GM18507 (cell line): Measurements from ENCODE around the gene CD4.

Source experiments
- DNase-seq: peaks from one replicate; pipeline ENCODE4 v3.0.0; 2011; ENCODE audit warnings: low read depth; ENCODE audit not compliant: insufficient read length; ENCODE audit errors: extremely low spot score
- FAIRE-seq: peaks from 2 replicates; lab custom pipeline; 2011; peaks lifted over from hg19 to GRCh38; lab: Jason Lieb, UNC

CD4 gene

GRCh38 chr12:6824901-6825381, 35.6 kb downstream of the CD4 start:
- no peak for DNase-seq
- FAIRE-seq, result no peak

GRCh38 chr12:6825398-6826124, 36.2 kb downstream of the CD4 start:
- FAIRE-seq (peak; percentile 83), DNase-seq (peak; percentile 82)

- FAIRE-seq (no peak), DNase-seq (no peak)
Measured at GRCh38 chr12:6826125-6826733, 36.9 kb downstream of the CD4 start.

GRCh38 chr12:6826734-6827436, 37.6 kb downstream of the CD4 start:
- DNase-seq (no peak), FAIRE-seq (no peak)

GRCh38 chr12:6827437-6827911, 38.1 kb downstream of the CD4 start:
- DNase-seq (no peak), FAIRE-seq (no peak)

- no peak for FAIRE-seq
Measured at GRCh38 chr12:6827982-6828780, 38.9 kb downstream of the CD4 start, which contains the start of gene P3H3. Gene P3H3, plus strand, starts transcription at chr12:6828407. Its CDS starts 34 bp downstream, at chr12:6828441.

GRCh38 chr12:6828781-6829535, 39.6 kb downstream of the CD4 start:
- no peak for DNase-seq
- FAIRE-seq, result no peak

More at GRCh38 chr12:6827982-6828780, 38.9 kb downstream of the CD4 start, which contains the start of gene P3H3:
- DNase-seq, result no peak

- no peak for FAIRE-seq
- no peak for DNase-seq
Measured at GRCh38 chr12:6829536-6830220, 40.4 kb downstream of the CD4 start.

- FAIRE-seq (no peak), DNase-seq (no peak)
Measured at GRCh38 chr12:6830286-6830890, 41.1 kb downstream of the CD4 start.

- FAIRE-seq (no peak), DNase-seq (no peak)
Measured at GRCh38 chr12:6830999-6831398, 41.7 kb downstream of the CD4 start.

- DNase-seq, result no peak
- no peak for FAIRE-seq
Measured at GRCh38 chr12:6831450-6831995, 42.2 kb downstream of the CD4 start.

- DNase-seq (no peak), FAIRE-seq (no peak)
Measured at GRCh38 chr12:6832125-6832524, 42.8 kb downstream of the CD4 start.

- FAIRE-seq (no peak), DNase-seq (no peak)
Measured at GRCh38 chr12:6833189-6833890, 44.0 kb downstream of the CD4 start.

- no peak for FAIRE-seq
- DNase-seq, result no peak
Measured at GRCh38 chr12:6834254-6834653, 44.9 kb downstream of the CD4 start.

- DNase-seq, result no peak
- FAIRE-seq, result no peak
Measured at GRCh38 chr12:6834873-6835272, 45.5 kb downstream of the CD4 start.

- DNase-seq (no peak), FAIRE-seq (no peak)
Measured at GRCh38 chr12:6836851-6837250, 47.5 kb downstream of the CD4 start.
